ENCODE measurements around the gene GPR39.
"Not testable (repeated sequence)": the region's sequence is repeated elsewhere in the genome, so short reads cannot be mapped to it uniquely, and the experiment has no call there.

The GPR39 gene

GRCh38 chr2:132416723-132417395, at the start of gene GPR39:
TSS of gene GPR39 (plus strand) at chr2:132416805.
- no peak for FAIRE-seq

DNA sequence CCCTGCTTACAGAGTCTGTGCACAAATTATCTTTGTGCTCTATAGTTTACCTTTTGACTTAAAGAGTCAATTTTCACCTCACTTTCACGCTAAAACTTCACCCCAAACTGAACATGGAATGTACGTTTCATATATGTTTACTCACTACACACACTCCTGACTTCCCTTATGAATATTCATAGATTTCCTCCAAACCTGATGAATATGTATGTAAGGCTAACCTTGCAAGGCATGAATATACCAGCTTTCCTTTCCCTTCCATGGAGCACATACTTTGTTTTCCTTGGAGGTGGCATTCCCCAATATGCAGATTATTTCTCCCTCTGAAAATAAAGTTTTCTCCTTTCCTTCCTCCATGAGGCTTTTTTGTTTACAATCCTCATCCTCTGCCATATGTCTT, 48.4 kb upstream of the GPR39 start:
- no peak for FAIRE-seq

DNA sequence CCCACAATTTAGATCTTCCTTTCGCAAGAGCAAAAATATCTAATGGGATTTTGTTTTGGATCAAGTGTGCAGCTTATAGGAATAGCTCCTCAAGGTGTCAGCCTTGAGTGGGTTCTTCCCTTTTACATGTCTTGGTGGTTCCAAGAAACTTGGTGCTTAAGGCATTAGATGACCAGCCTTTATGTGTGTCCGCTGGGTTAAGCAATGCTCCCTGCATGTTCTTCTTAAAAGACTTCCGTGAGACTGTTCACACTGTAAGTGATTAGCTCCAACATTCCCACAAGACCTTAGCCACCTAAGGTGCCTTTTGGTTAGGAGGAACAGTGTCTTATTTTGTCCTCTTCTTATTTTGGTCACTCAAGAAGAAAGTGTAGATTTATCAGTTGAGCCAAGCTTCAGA, 44.3 kb upstream of the GPR39 start:
- FAIRE-seq = no peak

GRCh38 chr2:132373391-132374135, 43.0 kb upstream of the GPR39 start:
- no peak for FAIRE-seq

DNA sequence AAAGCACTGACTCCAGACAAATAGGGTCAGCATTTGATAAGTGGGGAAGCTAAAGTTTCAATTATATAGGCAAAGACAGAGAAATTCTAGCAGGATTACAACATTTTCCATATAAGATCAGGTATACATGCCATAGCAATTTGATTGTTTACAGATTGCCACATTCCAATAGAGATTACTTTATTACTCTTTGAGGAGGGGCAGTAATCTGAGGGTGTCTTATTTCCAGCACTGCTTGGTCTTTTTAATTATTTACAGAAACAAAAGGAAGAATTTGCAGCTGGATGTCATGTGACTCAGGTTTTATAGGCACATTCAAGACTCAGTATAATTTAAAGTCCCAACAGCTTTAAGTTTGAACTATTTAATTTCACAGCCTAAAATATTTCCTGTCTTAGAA, 42.5 kb upstream of the GPR39 start:
- FAIRE-seq = no peak

GRCh38 chr2:132374551-132374950, 42.1 kb upstream of the GPR39 start:
- FAIRE-seq = no peak

- no peak for FAIRE-seq
Observed at GRCh38 chr2:132374961-132375360, 41.6 kb upstream of the GPR39 start.

GRCh38 chr2:132381376-132381775, 35.2 kb upstream of the GPR39 start:
- no peak for FAIRE-seq

DNA sequence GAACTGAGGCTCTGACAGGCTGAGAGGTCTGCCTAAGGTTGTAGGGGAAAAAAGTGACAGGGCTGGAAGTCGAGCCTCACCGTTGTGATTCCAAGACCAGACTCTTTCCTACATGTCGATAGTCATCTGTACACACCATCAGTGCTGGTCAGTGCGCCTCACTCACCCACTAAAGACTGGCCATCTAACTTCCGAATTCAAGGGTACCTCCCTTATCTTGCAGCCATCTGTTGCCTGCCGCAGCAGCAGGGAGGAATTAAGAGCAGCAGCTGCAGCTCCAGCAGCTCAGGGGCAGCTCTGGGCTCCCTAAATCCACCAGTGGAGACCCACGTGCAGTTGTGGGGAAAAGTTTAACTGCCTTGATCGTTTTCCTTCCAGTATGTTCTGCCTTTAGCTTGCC, 32.6 kb upstream of the GPR39 start:
- FAIRE-seq = no peak

- FAIRE-seq = no peak
Observed at GRCh38 chr2:132384491-132385151, 32.0 kb upstream of the GPR39 start.

DNA sequence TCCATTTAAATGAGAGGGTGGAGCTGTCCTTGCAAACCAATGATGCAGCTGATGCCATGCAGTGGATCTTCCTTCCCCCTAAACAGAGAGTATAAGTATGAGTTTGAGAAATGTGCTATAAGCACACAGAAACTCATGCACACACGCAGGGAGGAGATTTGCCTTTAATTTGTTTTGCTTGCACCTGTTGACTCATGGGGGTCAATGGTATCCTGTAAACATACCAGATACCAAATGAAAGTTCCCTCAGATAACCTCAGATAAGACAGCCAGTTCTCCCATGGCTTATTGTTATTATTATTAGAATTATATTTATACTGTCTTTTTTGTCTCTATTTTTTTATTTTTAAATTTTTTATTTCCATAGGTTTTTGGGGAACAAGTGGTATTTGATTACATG, 29.5 kb upstream of the GPR39 start:
- FAIRE-seq = no peak

DNA sequence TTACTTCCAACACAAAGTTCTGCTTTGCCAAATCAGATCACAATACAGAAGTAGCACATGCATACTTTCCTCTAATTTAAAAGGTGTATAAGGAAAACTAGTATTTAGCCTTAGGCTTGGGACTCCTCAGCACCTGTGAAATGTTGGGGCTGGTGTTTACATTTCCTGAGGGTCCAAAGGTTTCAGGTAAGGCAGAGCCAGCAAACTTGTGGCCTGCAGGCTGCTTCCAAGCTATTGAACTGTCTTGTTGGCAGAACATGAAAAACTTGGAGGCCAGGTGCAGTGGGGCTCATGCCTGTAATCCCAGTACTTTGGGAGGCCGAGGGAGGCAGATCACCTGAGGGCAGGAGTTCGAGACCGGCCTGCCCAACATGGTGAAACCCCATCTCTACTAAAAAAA, 26.5 kb upstream of the GPR39 start:
- FAIRE-seq = no peak

GRCh38 chr2:132391378-132391777, 25.2 kb upstream of the GPR39 start:
- no peak for FAIRE-seq

DNA sequence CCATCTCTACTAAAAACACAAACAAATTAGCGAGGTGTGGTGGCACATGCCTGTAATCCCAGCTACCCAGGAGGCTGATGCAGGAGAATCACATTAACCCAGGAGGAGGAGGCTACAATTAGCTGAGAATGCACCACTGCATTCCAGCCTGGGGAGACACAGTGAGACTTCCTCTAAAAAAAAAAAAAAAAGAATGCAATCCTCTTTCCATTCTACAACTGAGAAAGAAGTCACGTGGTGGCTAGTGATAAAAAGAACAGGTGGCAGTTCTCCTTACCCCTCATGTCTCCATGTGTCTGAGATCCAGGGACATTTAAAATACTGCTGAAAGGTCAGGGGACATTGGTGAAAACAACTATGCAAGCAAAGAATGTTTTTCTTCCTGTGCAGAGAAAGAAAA, 24.4 kb upstream of the GPR39 start:
- no peak for FAIRE-seq

- FAIRE-seq = no peak
Observed at GRCh38 chr2:132392879-132393278, 23.7 kb upstream of the GPR39 start.

DNA sequence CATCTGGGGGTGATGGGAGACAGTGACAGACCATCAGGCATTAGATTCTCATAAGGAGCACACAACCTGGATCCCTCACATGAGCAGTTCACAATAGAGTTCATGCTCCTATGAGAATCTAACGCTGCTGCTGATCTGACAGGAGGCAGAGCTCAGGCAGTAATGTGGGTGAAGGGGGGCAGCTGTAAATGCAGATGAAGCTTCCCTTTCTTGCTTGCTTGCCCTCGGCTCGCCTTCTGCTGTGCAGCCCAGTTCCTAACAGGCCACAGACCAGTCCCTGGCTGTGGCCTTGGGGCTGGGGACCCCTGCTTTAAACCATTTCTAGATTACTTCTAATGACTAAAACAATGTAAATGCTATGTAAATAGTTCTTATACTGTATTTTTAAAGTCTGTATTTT, 19.6 kb upstream of the GPR39 start:
- not testable (repeated sequence) for FAIRE-seq

- FAIRE-seq = no peak
Observed at GRCh38 chr2:132400169-132400900, 16.3 kb upstream of the GPR39 start.

GRCh38 chr2:132400901-132401240, 15.7 kb upstream of the GPR39 start:
- no peak for FAIRE-seq

GRCh38 chr2:132401326-132401725, 15.3 kb upstream of the GPR39 start:
- no peak for FAIRE-seq

DNA sequence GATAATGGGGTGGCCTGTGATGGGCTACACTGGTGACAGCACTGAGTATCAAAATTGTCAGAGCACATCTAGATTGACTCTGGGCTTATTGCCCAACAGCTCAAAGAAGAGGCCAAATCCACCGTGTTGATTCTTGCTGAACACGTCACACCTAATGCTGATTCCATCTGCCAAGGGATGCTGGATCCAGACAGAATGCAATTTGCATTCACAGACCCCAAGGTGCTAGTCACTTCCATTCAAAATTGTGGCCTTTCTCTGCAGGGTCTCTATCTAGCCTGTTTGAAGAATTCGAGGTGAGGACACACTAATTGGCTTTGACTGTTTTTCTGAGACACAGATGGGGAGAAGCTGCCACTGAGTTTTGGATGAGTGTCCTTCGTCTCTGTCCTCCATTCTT, 13.5 kb upstream of the GPR39 start:
- no peak for FAIRE-seq

GRCh38 chr2:132404056-132404455, 12.5 kb upstream of the GPR39 start:
- no peak for FAIRE-seq

- FAIRE-seq = no peak
Observed at GRCh38 chr2:132407784-132408183, 8.8 kb upstream of the GPR39 start.

DNA sequence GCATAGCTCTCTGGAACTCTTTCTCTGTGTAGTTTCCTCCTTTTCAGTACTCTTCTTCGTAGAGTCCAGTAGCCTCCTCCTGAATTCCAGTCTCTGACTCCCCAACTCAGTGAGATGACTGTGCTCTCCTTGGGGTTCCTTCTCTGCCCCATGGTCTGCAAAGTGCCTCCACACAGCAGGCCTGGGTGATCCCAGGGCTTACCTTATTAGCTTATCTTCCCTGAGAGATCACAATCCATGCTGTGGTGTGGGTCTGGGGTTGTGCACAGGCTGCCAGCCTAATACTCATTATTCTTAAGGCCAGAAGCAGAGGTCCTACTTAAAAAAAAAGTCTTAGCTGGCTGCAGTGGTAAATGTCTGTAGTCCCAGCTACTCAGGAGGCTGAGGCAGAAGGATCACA, 4.6 kb upstream of the GPR39 start:
- FAIRE-seq = no peak

DNA sequence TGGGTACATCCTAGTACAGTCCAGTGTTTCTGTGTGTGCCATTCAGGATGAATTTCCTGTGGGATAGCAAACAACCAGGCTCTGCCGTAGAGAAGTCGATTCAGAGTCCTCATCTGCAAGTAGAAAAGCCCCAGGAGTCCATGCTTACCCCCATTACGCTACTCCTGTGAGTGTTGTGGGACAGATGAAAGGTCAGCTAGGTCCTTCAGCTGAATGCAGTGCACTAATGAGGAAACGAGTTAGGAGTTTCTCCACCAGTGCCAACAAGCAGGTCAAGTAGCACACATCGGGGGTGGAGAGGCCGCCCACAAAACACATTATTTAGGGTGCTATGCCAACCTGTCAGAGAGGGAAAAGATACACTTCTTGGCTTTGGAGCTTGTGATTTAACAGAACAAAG, 2.5 kb upstream of the GPR39 start:
- no peak for FAIRE-seq

Data from TTC549 (cell line).